HTERT RPE-1 (cell line): ENCODE results near the gene CBLN3.

Experiments used
- in situ Hi-C: fragments of 300-500 bp; cut with MboI; formaldehyde crosslinking; loops from 4 replicates; pipeline ENCODE4 v1.14.3; 2020; ENCODE audit warnings: low sequenced_read_pairs

Gene CBLN3

GRCh38 chr14:24385524-24385923 is 43.9 kb downstream of the CBLN3 start:
- in situ Hi-C loops = no loop called here

- in situ Hi-C loops = no loop called here
These were observed 45.3 kb downstream of the CBLN3 start for GRCh38 chr14:24384169-24384568.

- in situ Hi-C loops = no loop called here
These were observed 47.5 kb downstream of the CBLN3 start for GRCh38 chr14:24382064-24382371.

- in situ Hi-C loops = no loop called here
These were observed 48.0 kb downstream of the CBLN3 start for GRCh38 chr14:24381363-24382063.

GRCh38 chr14:24379907-24380730 is 49.3 kb downstream of the CBLN3 start:
- in situ Hi-C loops = no loop called here

- in situ Hi-C loops = no loop called here
These were observed 50.2 kb downstream of the CBLN3 start for GRCh38 chr14:24378981-24379906.

- in situ Hi-C loops = no loop called here
These were observed 51.1 kb downstream of the CBLN3 start for GRCh38 chr14:24378327-24378726.

GRCh38 chr14:24377657-24378056 is 51.8 kb downstream of the CBLN3 start:
- in situ Hi-C loops = no loop called here

- in situ Hi-C loops = no loop called here
These were observed 52.3 kb downstream of the CBLN3 start for GRCh38 chr14:24377126-24377525.
